ENCODE data around the gene C5orf63.

GRCh38 chr5:127061537-127061936 lies 11.8 kb downstream of the C5orf63 start:
- TF ChIP-seq CTCF (IDR thresholded peaks at IDR 0.05) (no peak), ZFX (IDR thresholded peaks at IDR 0.05; ENCODE audit: borderline replicate concordance) (no peak)

Data from 22Rv1 (cell line).